Fibroblast of lung (primary cell): Measurements from ENCODE around the gene SEC14L1. TPM values are rescaled to one million over a fixed set of nuclear protein-coding genes. Genes with fewer than 3 reads are reported as not detected.

Experiments
- DNase-seq, 2 donors: peaks; one replicate each; pipeline versions ENCODE4 v3.0.0 to v3.0.0-alpha.2; 2010; ENCODE audit warnings: low read depth in 2 of 2
- H2AFZ ChIP-seq: 2 replicates; pipeline ENCODE4 v1.5.1; 2012; ENCODE audit warnings: low read length, control low read depth, inconsistent platforms
- H3K27ac ChIP-seq: 2 replicates; pipeline ENCODE4 v1.5.1; 2011; ENCODE audit warnings: low read length, control low read depth; ENCODE audit not compliant: insufficient read depth
- H3K27me3 ChIP-seq: 2 replicates; pipeline ENCODE4 v1.5.1; 2011; ENCODE audit warnings: mild to moderate bottlenecking, low read length; ENCODE audit not compliant: control insufficient read depth, insufficient read depth
- H3K36me3 ChIP-seq: 2 replicates; pipeline ENCODE4 v1.5.1; 2011; ENCODE audit warnings: low read length; ENCODE audit not compliant: control insufficient read depth, insufficient read depth
- H3K4me1 ChIP-seq: 2 replicates; pipeline ENCODE4 v1.5.1; 2011; ENCODE audit warnings: low read length; ENCODE audit not compliant: control insufficient read depth, insufficient read depth; ENCODE audit errors: extremely low read depth
- H3K4me2 ChIP-seq: 2 replicates; pipeline ENCODE4 v1.5.1; 2011; ENCODE audit warnings: low read length, control low read depth; ENCODE audit not compliant: insufficient read depth; ENCODE audit errors: extremely low read depth
- H3K4me3 ChIP-seq, 4 experiments: fragments of 200-600 bp in 1 of 4; sonication (generic) in 1 of 4; replicated peaks in 1 of 4; 2 replicates each; pipeline ENCODE4 v1.5.1; 2011 to 2016; ENCODE audit warnings: low read length in 4 of 4, low read depth in 3 of 4, mild to moderate bottlenecking in 3 of 4, control low read depth in 2 of 4, inconsistent platforms in 1 of 4, mixed read lengths in 1 of 4; ENCODE audit not compliant: insufficient read depth in 1 of 4; ENCODE audit errors: control extremely low read depth in 1 of 4
- H3K79me2 ChIP-seq: 2 replicates; pipeline ENCODE4 v1.5.1; 2012; ENCODE audit warnings: mild to moderate bottlenecking, low read length, inconsistent platforms; ENCODE audit not compliant: control insufficient read depth, insufficient read depth
- H3K9ac ChIP-seq: 2 replicates; pipeline ENCODE4 v1.5.1; 2011; ENCODE audit warnings: mild to moderate bottlenecking, low read length, control low read depth; ENCODE audit not compliant: insufficient read depth
- H3K9me3 ChIP-seq: 2 replicates; pipeline ENCODE4 v1.5.1; 2012; ENCODE audit warnings: low read depth, low read length; ENCODE audit not compliant: control insufficient read depth, insufficient read depth
- H4K20me1 ChIP-seq: 2 replicates; pipeline ENCODE4 v1.5.1; 2011; ENCODE audit warnings: low read length; ENCODE audit not compliant: control insufficient read depth, insufficient read depth; ENCODE audit errors: extremely low read depth
- CTCF ChIP-seq, 2 donors: IDR thresholded peaks in 1 of 2; conservative IDR thresholded peaks in 1 of 2; 1 replicate in 1 of 2; 2 replicates in 1 of 2; pipeline ENCODE4 v1.5.1; 2011 to 2012; ENCODE audit warnings: low read length in 2 of 2, control low read depth in 1 of 2, inconsistent platforms in 1 of 2, low read depth in 1 of 2, mild to moderate bottlenecking in 1 of 2
- EZH2 ChIP-seq: IDR thresholded peaks from 2 replicates; pipeline ENCODE4 v1.5.1; 2012; ENCODE audit warnings: low read length, control low read depth, mild to moderate bottlenecking; ENCODE audit errors: missing control alignments
- polyA minus RNA-seq: library from RNA; depleted of rRNA, polyadenylated mRNA; stranded (reverse); fragments of >200 nt; gene quantifications from 2 replicates; pipeline ENCODE4 v1.2.3, GENCODE V29; 2011; ENCODE audit warnings: low replicate concordance
- polyA plus RNA-seq, 2 donors: library from polyadenylated mRNA; depleted of rRNA in 1 of 2; stranded (reverse) in 1 of 2; unstranded in 1 of 2; fragments of >200 nt; gene quantifications; 2 replicates each; pipeline ENCODE4 v1.2.1, GENCODE V29; 2011 to 2012; ENCODE audit warnings: missing spikeins in 1 of 2
- total RNA-seq: library from RNA; depleted of rRNA; stranded (reverse); fragments of >200 nt; gene quantifications from 2 replicates; pipeline ENCODE4 v1.2.1, GENCODE V29; 2014

Gene SEC14L1
- total RNA-seq: 31.6 and 32.9 TPM in 2 replicates
- polyA plus RNA-seq: 21.1 and 25.1 TPM in 2 replicates
- 31.9 and 33.5 TPM in 2 replicates for polyA plus RNA-seq (2012)
- polyA minus RNA-seq: 29.8 and 40.5 TPM in 2 replicates

- no peaks in the 10 kb centered on the region for H3K27me3 ChIP-seq
- H2AFZ ChIP-seq: peak within 1 kb of the TSS; percentile 66
- H3K4me2 ChIP-seq: peak within 1 kb of the TSS; percentile 93
- H3K4me3 ChIP-seq: peak within 1 kb of the TSS; percentile 73 to 93 (median 84)
- no peak for TF ChIP-seq EZH2
- TF ChIP-seq CTCF (conservative IDR thresholded peaks at IDR 0.05 in 1 of 2, IDR thresholded peaks at IDR 0.05 in 1 of 2; ENCODE audit: low read depth in 1 of 2, low read length in 2 of 2): no peak
- no peaks in the 10 kb centered on the region for H3K36me3 ChIP-seq
- peaks cover 19% of the 10 kb centered on the region for H3K79me2 ChIP-seq
- H3K9me3 ChIP-seq: no peaks in the 10 kb centered on the region
- H4K20me1 ChIP-seq: no peaks in the 10 kb centered on the region
- peak within 1 kb of the TSS; percentile 95 for H3K27ac ChIP-seq
- H3K9ac ChIP-seq: peak within 1 kb of the TSS; percentile 81
- DNase-seq: peak in 1 of 2 donors; percentile 41
- H3K4me1 ChIP-seq: peaks cover 10% of the 10 kb centered on the region
These were observed at the start of gene SEC14L1 for GRCh38 chr17:77140878-77141767. TSS of gene SEC14L1 (plus strand) at chr17:77140969. CDS start at chr17:77143597, 2,628 bp downstream.

GRCh38 chr17:77092025-77092424 is 48.7 kb upstream of the SEC14L1 start:
- H4K20me1 ChIP-seq: no peaks in the 10 kb centered on the region
- no peak overlapping the region for H2AFZ ChIP-seq
- no peak overlapping the region for H3K4me2 ChIP-seq
- TF ChIP-seq CTCF (conservative IDR thresholded peaks at IDR 0.05 in 1 of 2, IDR thresholded peaks at IDR 0.05 in 1 of 2; ENCODE audit: low read depth in 1 of 2, low read length in 2 of 2): no peak
- no peak for TF ChIP-seq EZH2
- no peaks in the 10 kb centered on the region for H3K27me3 ChIP-seq
- DNase-seq: no peak
- peaks cover 5% of the 10 kb centered on the region for H3K4me1 ChIP-seq
- H3K9me3 ChIP-seq: no peaks in the 10 kb centered on the region
- H3K36me3 ChIP-seq: peaks cover 17% of the 10 kb centered on the region
- no peak overlapping the region for H3K27ac ChIP-seq
- peaks cover 19% of the 10 kb centered on the region for H3K79me2 ChIP-seq
- H3K9ac ChIP-seq: no peak overlapping the region
- no peak overlapping the region for H3K4me3 ChIP-seq

- Histone ChIP-seq H3K27me3 (no peaks in the 10 kb centered on the region), H3K36me3 (peaks cover 17% of the 10 kb centered on the region), H3K4me1 (peaks cover 3% of the 10 kb centered on the region), H3K4me2 (no peak overlapping the region), H3K27ac (no peak overlapping the region), H3K9ac (no peak overlapping the region), H4K20me1 (no peaks in the 10 kb centered on the region), H3K9me3 (no peaks in the 10 kb centered on the region), H3K79me2 (peaks cover 5% of the 10 kb centered on the region), H3K4me3 (no peak overlapping the region), H2AFZ (no peak overlapping the region)
- TF ChIP-seq EZH2 (no peak), CTCF (conservative IDR thresholded peaks at IDR 0.05 in 1 of 2, IDR thresholded peaks at IDR 0.05 in 1 of 2; ENCODE audit: low read depth in 1 of 2, low read length in 2 of 2) (no peak)
- no peak for DNase-seq
These were observed 45.3 kb upstream of the SEC14L1 start for GRCh38 chr17:77095461-77095860.
